Measurements from ENCODE around the gene CDCA8. TPM values are rescaled to one million over a fixed set of nuclear protein-coding genes. Genes with fewer than 3 reads are reported as not detected.

Gene CDCA8
- not detected for total RNA-seq (ENCODE audit: insufficient read depth, low replicate concordance)

DNA sequence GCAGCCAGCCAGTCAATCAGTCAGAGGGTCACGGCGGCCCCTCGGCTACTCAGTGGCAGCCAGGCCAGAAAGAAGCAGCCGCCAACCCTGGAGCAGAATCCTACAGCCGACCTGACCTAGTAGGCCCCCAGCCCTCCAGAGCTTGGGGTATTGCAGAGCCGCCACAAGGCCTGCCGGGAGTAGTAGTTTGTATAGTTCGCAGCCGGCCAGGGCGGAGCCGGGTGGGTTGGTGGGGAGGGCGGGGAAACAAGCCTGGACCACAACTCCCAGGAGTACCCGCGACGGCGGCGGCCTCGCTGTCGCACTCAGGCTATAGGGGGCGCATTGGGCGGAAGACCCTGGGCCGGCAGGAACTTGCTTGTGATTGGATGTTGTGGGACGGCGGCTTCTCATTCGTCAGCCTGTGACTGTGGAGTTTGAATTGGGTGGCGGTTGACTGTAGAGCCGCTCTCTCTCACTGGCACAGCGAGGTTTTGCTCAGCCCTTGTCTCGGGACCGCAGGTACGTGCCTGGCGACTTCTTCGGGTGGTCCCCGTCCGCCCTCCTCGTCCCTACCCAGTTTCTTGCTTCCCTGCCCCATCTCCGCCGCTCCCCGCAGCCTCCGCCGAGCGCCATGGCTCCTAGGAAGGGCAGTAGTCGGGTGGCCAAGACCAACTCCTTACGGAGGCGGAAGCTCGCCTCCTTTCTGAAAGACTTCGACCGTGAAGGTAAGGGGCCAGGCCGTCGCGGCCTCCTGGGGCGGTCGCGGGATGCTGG lies at the start of gene CDCA8:
TSS of gene CDCA8 (plus strand) at position 439 of the 756 bp plus-strand sequence. CDS start at position 614, 175 bp downstream.
- peak; percentile 99 for DNase-seq (ENCODE audit: low spot score)

DNA sequence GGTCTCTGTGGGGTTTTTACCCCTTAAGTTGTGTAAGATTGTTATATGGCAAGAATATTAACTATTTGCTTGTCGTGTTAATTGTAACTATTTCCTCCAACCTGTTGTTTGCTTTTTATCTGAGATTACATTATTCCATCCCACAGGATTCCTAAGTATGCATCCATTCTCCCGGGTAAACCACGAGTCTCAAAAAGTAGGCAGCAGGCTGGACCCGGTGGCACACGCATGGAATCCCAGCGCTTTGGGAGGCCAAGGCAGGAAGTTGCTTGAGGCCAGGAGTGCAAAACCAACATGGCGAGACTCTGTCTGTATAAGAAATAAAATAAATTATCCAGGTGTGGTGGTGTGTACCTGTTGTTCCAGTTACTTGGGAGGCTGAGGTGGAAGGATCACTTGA lies 45.0 kb upstream of the CDCA8 start:
- no peak for DNase-seq (ENCODE audit: low spot score)

DNA sequence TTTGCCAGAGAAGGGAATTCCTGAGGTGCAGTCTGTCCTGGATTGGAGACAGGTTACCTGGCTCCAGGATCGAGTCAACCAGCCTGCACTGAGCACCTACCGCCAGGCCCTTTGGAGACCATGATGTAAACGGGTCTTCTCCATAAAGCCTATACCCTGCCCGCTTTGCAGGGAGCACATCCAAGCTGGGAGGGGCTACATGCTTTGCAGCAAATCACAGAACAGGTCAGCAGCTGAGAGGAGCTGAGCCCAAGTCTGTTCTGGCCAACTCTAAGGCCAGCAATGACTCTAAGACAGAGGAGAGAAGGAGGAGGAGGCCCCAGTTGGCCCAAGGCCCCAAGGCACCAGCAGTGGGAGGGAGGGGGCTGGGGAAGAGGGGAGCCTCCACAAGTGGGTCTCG lies 42.1 kb upstream of the CDCA8 start:
- peak; percentile 35 for DNase-seq (ENCODE audit: low spot score)

DNA sequence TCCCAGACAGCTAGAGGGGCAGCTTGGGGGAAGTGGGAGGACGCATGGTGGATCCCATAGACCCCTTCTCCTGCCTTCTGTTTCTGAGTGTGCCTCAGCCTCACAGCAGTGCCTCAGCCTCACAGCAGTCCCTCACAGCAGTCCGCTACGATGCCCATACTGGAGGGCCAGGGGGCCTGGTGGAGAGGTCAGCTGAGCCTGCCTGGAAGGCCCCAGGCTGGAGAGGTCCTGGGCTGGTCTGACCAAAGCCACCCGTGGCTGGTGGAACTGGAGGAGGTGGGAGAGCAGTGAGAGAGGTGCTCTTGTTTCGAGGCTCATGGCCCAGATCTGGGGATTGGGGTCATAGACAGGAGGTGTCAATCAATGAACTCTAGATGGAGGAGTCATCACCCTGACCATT lies 41.6 kb upstream of the CDCA8 start:
- DNase-seq (ENCODE audit: low spot score): no peak

DNA sequence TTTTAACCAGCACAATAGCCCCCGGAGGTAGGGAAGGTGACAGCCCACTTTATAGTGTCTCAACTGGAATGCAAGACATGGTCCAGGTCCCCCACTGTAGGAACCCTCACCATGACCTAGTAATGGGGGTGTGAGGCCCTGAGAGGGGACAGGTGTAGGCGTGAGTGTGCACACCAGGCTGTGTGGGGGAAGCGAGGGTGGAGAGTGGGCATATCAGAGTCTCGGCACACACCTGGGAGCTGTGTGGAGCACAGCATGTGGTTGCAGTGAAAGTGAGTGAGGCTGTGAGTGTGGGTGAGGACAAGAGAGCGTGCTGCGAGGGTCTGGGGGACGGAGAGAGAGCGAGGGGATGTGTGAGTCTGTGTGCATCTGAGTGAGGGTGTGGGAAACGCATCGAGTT lies 40.5 kb upstream of the CDCA8 start:
- no peak for DNase-seq (ENCODE audit: low spot score)

DNA sequence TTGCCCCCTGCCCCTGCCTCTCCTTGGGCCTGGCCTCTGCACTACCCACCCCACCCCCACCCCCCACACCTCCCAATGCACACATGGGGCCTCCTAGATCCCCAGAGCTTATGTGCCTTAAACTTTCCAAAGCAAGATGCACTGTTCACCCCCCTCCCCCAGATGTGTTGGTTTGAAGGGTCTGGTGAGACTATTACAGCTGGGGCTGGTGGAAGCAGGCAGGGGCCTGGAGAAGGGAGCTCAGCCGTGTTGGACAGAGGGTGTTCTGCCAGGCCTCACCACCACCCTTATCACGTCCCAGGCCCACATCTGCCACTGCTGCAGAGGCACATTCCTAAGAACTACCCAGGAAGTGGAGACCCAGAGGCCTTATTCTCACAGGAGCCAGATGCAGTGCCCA lies 39.3 kb upstream of the CDCA8 start:
- DNase-seq (ENCODE audit: low spot score): peak; percentile 55

DNA sequence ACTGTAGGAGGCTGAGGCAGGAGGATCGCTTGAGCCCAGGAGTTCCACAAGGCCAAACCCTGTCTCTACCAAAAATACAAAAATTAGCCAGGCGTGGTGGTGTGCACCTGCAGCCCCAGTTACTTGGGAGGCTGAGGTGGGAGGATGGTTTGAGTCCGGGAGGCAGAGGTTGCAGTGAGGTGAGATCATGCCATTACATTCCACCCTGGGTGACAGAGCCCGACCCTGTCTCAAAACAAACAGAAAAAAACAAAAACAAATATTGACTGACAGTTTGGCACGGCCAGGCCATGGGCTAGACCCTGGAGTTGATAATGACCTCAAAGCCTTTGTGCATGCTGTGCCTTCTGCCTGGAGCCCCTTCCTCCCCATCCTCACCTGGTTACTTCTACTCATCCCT lies 38.4 kb upstream of the CDCA8 start:
- DNase-seq (ENCODE audit: low spot score): no peak

DNA sequence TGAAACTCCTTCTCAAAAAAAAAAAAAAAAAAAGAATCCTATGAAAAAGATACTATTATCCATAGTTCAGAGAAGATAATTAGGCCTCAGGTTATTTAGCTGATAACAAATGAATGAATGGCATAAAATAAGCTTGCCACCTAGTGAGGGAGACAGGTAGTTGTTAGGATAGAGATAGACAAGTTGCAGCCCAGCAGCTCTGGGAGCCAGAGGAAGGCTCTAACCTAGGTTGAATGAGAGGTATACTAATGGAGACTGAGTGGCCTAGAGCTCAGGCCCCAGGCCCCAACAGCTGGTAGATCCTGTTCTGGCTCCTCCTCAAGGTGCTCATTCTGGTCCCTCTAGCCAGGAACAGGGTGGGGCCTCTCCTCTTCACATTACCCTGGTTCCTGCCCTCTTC lies 37.0 kb upstream of the CDCA8 start:
- no peak for DNase-seq (ENCODE audit: low spot score)

DNA sequence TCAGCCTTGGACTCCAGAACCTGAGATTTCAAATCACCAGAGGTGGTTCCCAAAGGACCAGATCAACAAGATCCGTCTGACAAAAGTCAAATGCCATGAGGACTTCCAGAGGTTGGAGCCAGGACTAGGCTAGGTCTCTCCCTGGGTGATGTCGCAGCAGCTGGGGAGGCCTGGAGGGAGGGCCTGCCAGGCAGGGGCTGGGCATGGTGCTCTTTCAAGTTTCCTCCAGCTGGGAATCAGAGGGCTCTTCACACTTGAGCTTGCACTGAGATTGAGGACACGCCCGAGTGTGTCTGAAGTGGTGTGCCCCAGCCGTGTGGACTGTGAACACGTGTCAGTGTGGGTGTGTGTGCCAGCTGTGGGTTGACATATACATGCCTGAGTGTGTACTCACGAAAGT lies 36.3 kb upstream of the CDCA8 start:
- no peak for DNase-seq (ENCODE audit: low spot score)

DNA sequence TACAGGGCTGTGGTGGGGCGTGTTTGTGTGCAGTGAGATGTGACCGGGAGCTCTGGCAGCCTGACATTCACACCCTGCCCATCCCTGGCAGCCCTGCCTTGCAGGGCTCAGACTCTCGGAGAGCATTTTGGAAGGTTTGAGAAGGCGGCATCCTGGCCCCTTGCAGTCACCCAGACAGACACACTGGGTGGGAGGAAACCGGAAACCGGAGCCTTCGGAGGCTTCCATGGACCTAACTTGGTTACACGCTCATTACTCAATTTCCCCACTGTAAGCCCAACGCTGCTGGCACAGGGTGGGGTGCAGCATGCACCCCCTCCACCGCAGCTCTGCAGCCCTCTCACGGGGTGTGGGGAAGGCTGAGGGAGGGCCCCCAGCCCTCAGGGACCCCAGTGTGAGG lies 35.4 kb upstream of the CDCA8 start:
- no peak for DNase-seq (ENCODE audit: low spot score)

DNA sequence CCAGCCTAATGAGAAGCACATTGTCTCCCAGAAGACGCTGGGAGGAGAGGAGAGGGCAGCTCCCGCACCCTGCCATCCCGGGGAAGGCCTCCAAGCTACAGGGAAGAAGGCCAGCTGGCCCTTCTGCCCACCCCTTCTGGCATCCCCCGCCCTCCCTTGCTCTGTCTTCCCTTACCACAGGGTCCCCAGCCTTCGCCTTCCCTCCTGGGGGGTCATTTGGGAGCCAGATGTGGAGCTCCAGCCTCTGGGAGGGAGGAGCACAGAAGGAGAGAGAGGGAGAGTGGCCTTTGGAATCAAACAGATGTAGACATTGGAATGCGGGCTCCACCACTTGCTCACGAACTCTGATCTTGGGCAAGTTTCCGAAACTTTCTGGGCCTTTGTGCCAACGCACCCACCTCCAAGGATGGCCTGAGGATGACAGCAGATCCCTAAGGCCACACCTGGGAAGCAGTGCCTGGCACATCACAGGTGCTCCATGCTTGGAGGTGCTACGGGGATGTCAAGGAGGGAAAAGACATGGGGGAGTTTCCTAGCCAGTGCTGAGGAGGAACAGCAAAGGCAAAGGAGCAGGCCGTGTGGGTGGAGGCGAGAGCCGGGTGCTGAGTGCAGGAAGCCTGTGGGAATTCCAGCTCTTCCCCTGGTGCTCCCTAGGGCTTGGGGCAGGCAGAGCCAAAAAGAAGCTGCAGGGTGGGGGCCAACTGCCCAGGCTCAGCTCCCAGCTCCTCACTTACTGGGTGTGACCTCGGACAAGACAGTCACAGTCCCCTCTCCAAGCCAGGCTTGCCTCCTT lies 34.5 kb upstream of the CDCA8 start:
- DNase-seq (ENCODE audit: low spot score): no peak

DNA sequence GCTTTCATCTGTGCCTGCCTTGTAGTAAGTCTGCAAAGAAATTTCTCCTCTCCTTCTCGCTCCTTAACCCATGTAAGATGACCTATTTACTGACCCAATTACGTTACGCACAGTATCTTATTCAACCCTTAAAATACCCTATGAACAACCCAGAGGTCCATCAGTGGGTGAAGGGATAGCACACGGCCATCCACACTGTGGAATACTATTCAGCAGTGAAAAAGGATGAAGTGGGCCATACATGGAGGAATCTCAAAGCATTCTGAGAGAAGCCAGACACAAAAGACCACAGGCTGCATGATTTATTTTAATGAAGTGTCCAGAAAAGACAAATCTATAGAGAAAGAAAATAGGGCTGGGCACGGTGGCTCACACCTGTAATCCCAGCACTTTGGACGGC lies 33.8 kb upstream of the CDCA8 start:
- no peak for DNase-seq (ENCODE audit: low spot score)

DNA sequence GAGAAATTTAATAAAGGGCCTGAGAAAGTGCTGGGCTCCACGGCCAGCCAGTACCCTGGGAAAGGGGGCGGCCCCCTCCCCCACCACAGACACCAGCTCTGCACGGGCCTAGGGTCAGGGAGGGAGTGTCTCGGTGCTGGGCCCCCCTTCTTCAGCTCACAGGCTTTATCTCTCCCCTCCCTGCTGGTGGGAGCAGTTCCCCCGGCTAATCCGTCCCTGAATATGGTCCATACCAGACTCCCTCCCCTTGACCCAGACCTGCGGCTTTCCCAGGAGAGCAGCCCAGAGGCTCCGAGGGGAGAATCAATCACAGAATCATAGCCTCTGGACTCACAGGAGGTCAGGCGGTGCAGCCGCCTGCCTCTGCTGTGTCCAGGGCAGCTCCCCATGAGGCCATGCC lies 31.7 kb upstream of the CDCA8 start:
- no peak for DNase-seq (ENCODE audit: low spot score)

DNA sequence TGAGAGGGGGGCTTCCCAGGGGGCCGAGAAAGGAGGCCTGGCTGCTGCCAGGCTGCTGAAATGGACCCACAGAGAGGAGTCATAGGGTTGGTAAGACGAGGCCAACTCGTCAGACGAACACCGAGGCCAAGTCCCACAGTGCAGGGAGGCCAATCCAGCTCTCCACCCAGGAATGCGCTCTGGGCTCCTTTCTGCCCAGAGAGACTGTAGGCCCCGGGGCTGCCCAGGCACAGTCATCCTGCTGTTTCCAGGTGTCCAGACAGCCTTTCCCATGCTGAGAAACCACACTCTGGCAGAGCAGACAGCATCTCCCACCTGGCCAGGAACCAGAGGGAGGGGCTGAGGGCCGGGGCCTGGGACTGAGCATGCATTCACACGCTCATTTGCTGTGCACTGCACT lies 30.9 kb upstream of the CDCA8 start:
- peak; percentile 5 for DNase-seq (ENCODE audit: low spot score)

DNA sequence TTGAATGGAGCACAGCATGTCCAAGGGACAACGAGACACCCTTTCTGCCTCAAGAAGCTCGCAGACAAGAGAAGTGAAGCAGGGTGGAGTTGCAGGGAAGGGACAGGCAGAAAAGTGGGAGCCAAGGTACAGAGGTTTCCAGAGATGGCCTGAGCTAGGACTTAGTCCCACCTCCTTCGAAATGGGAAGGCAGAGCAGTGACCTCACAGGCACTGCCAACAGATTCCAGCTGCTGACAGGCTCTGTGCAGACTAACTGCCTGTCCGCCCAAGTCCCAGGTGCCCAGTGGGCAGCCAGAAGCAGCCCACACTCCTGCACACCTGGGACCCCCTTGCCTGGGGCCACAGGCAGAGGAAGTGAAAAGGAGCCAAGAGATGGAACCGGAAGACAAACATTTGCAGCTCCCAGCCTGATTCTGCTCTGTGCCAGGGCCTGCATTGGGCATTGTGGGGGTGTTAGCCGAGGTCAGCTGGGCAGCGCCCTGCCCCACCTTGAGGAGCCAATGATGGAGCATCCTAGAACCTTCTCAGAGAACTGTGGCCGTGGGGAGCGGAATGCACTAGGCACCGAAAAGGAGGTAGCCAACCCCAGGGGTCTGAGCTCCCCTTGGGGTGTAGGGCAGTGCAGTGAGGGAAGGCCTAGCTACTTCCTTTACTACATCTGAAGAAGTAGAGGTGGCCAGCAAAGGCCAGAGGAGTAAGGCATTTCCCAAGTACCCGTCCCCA lies 30.1 kb upstream of the CDCA8 start:
- DNase-seq (ENCODE audit: low spot score): no peak

DNA sequence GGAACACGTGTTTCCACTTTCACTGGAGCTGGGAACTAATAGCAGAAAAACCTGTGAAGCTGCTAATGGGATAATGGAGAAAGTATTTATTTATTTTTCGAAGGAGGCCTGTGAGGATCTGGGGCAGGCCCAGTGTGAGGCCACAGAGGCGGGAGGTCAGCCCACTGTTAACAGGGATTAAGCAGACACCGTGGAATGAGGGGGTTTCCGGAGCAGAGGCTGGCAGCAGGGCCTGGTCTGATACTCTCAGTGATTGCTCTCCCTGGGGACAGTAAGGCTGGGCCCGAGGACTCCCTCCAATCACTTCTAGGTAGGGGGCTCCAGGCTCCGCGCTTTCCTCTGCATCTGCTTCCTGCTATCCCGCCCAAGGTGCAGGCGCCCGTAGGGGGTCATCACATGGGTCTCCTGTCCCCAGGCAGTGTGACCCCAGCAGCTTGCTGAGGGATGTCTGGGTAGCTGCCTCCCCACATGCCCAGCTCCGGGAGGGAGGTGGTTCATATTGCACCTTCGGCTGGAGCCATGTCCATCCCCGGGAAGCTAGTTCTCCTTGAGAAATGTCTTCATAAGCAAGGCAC lies 28.8 kb upstream of the CDCA8 start:
- no peak for DNase-seq (ENCODE audit: low spot score)

DNA sequence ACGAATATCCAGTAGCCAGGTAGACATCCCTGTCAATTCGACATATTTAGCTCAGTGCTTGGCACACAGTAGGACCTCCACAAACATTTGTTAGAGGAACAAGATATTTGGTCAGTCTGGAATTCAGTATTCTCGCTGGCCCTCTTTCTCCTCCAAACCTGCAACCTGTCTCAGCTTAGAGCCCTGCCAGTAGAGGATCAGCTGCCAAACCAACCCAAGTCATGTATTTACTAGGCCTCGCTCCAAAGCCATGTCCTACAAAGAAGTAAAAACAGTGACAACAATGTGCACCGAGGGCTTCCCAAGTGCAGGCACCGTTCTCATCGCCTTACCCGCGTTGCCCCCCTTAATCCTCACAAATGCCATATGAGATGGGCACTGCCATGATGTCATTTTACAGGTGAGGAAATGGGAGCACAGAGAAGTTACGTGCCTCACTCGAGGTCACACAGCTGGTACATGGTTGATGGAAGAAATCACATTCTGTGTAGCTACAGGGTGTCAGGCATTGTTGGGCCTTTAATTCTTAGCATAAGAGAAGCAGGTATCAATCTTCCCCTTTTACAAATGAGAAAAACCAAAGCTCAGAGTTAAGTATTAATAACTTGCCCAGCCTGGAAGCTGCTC lies 26.0 kb upstream of the CDCA8 start:
- no peak for DNase-seq (ENCODE audit: low spot score)

DNA sequence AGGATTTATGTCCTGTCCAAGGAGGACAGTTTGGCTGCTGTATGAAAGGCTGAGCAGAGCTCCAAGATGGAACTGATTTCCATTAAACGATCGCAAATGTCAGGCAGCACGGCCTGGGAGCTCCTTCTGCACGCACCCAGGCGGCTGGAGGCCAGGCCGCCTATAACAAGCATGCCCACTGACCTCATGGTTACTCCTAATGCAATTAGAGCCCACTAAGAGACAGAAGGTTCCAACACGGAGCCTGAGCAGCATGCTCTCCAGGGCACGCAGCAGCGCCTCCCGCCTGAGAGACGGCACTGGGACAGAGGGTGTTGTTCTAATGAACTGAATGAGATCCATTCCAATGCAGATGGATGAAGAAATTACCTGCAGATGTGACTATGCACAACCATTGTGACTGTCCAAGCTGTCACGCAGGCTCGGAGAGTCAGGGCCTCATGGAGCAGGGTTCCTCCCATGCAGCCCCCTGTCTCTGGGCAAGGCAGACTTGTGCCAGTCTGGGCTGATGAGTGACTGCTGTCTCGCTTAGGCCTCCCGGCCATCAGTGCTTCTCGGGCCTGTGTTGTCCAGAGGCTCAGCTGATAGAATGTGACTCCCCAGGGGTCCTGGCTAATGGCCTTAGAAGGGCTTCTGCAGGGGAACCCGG lies 25.2 kb upstream of the CDCA8 start:
- DNase-seq (ENCODE audit: low spot score): no peak

DNA sequence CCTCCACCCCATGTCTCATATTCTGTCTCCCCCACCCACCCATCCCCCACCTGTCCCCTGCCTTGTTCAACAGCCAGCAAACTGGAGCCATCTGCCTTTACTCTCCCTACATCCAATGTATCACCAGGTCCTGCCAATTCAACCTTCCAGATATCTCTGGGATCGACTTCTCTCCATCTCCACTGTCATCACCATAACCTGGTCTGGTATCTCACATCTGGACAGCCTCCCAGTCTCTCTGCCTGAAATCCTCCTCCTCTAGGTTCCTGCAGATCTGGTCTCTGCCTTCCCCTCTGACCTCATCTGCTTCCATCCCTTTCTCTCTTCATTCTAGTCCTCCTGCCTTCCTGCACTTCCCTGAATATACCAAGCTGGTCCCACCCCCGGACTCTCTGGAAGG lies 22.2 kb upstream of the CDCA8 start:
- DNase-seq (ENCODE audit: low spot score): peak; percentile 19

DNA sequence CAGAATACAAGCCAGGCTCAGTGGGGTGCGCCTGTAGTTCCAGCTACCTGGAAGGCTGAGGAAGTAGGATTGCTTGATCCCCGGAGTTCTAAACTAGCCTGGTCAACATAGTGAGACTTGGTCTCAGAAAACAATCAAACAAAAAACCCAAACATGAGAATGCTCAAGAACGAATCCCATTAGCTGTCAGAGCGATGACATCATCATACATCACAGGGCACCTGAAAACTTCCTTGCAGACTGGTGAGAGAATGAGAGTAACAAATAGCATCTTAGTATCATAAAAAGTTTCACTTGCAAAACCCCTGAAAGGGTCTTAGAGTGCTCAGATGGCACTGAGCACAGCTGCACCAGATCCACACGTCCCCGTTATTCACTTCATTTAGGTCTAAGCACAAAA lies 21.1 kb upstream of the CDCA8 start:
- no peak for DNase-seq (ENCODE audit: low spot score)

Measured in umbilical cord (tissue), 2 donors.